IPS-NIHi7 (cell line): ENCODE measurements around the gene CBX8.

Experiments
- DNase-seq: peaks from one replicate; pipeline ENCODE4 v3.0.0; 2012; ENCODE audit warnings: mixed read lengths; ENCODE audit errors: extremely low spot score

Gene CBX8

GRCh38 chr17:79819534-79820276 is 22.8 kb upstream of the CBX8 start:
- DNase-seq = no peak

- DNase-seq = no peak
Observed at GRCh38 chr17:79819085-79819484, 22.2 kb upstream of the CBX8 start.

- no peak for DNase-seq
Observed at GRCh38 chr17:79818026-79818758, 21.3 kb upstream of the CBX8 start.

- DNase-seq = no peak
Observed at GRCh38 chr17:79815836-79816461, 19.1 kb upstream of the CBX8 start.

GRCh38 chr17:79814974-79815835 is 18.3 kb upstream of the CBX8 start:
- DNase-seq = no peak

GRCh38 chr17:79814127-79814973 is 17.5 kb upstream of the CBX8 start:
- DNase-seq = no peak

GRCh38 chr17:79813297-79814126 is 16.6 kb upstream of the CBX8 start:
- no peak for DNase-seq

- DNase-seq = no peak
Observed at GRCh38 chr17:79812353-79813258, 15.7 kb upstream of the CBX8 start.

GRCh38 chr17:79811868-79812352 is 15.0 kb upstream of the CBX8 start:
- no peak for DNase-seq

- no peak for DNase-seq
Observed at GRCh38 chr17:79811011-79811867, 14.4 kb upstream of the CBX8 start.

- peak; percentile 84 for DNase-seq
Observed at GRCh38 chr17:79810130-79811010, 13.5 kb upstream of the CBX8 start.

GRCh38 chr17:79809530-79810129 is 12.8 kb upstream of the CBX8 start:
- DNase-seq = no peak

GRCh38 chr17:79808763-79809529 is 12.1 kb upstream of the CBX8 start:
- peak; percentile 61 for DNase-seq

- DNase-seq = no peak
Observed at GRCh38 chr17:79806863-79807720, 10.2 kb upstream of the CBX8 start.

- DNase-seq = no peak
Observed at GRCh38 chr17:79806446-79806760, 9.5 kb upstream of the CBX8 start.
